ENCODE results near the gene PKIB.

- TF ChIP-seq, protein P1, sequence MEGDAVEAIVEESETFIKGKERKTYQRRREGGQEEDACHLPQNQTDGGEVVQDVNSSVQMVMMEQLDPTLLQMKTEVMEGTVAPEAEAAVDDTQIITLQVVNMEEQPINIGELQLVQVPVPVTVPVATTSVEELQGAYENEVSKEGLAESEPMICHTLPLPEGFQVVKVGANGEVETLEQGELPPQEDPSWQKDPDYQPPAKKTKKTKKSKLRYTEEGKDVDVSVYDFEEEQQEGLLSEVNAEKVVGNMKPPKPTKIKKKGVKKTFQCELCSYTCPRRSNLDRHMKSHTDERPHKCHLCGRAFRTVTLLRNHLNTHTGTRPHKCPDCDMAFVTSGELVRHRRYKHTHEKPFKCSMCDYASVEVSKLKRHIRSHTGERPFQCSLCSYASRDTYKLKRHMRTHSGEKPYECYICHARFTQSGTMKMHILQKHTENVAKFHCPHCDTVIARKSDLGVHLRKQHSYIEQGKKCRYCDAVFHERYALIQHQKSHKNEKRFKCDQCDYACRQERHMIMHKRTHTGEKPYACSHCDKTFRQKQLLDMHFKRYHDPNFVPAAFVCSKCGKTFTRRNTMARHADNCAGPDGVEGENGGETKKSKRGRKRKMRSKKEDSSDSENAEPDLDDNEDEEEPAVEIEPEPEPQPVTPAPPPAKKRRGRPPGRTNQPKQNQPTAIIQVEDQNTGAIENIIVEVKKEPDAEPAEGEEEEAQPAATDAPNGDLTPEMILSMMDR (IDR thresholded peaks at IDR 0.05; ENCODE audit: low read depth, low read length) = no peak
- TF ChIP-seq EZH2phosphoT487 (IDR thresholded peaks at IDR 0.05; ENCODE audit: low read depth) = no peak
These were observed 83.9 kb downstream of the PKIB start for GRCh38 chr6:122694075-122694474.
